ENCODE data around the gene SPATA33. TPM values are rescaled to one million over a fixed set of nuclear protein-coding genes. Genes with fewer than 3 reads are reported as not detected.
"Not testable (repeated sequence)": the region's sequence is repeated elsewhere in the genome, so short reads cannot be mapped to it uniquely, and the experiment has no call there.

Gene SPATA33
- total and polyA plus RNA-seq, 4 donors = 3.0 to 10.7 (median 7.5) TPM

DNA sequence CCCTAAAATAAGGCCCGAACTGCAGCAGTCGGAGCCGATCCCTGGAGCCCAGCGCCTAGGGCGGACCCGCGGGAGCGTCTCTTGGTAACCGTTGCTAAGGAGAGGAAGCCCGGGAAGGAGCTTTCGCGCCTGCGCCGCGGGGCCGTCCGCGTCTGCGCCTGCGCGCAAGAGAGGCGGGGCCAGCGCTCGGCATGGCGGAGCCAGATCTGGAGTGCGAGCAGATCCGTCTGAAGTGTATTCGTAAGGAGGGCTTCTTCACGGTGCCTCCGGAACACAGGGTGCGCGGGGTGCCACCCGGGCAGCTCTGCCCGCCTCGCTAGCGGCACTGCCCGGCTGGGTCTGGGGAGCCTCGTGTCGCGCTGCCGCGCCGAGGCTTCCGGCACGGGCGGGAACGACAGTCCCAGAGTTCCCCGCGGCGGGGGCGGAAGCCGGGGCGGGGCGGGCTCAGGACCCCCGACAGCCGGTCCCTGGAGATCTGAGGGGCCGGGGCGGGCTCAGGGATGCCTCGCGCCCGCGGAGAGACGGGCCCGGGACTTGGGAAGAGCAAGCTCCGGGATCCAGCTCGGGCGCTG lies 29.0 kb downstream of the SPATA33 start, which contains the start of gene CDK10:
Gene CDK10 (plus strand): TSS at position 170 of the 572 bp plus-strand sequence. CDS start 22 bp downstream, at position 192.
- DNase-seq (peak; percentile 91 to 96), ATAC-seq (ENCODE audit: low FRiP score) (peak; percentile 96)
- H3K9me3 ChIP-seq (ENCODE audit: control insufficient read depth, low read length) = no peaks in the 10 kb centered on the region
- no peaks in the 10 kb centered on the region for H3K4me1 ChIP-seq (ENCODE audit: control insufficient read depth in 1 of 2, insufficient read depth in 2 of 2, low read length in 2 of 2)
- no peaks in the 10 kb centered on the region for H3K27me3 ChIP-seq (ENCODE audit: control insufficient read depth in 1 of 2, insufficient read depth in 2 of 2, low read length in 1 of 2)
- H3K27ac ChIP-seq (ENCODE audit: low read depth in 1 of 2, low read length in 2 of 2) = peak within 1 kb of the TSS in 1 of 2 donors; percentile 68
- WGBS, 2 donors = 0 to 1% methylated on average over 54 to 67 of the region's 67 CpGs
- no peaks in the 10 kb centered on the region for H3K36me3 ChIP-seq (ENCODE audit: control insufficient read depth in 1 of 2, insufficient read depth in 2 of 2, low read length in 1 of 2)
- peak within 1 kb of the TSS; percentile 86 to 93 for H3K4me3 ChIP-seq (ENCODE audit: low read length in 2 of 2)
- intact Hi-C loops (cut with DNase I) = loop anchor here in 1 of 2 donors (1.0 kb wide), 1 partner anchor 28 kb away; no protein-coding TSS in a partner anchor

DNA sequence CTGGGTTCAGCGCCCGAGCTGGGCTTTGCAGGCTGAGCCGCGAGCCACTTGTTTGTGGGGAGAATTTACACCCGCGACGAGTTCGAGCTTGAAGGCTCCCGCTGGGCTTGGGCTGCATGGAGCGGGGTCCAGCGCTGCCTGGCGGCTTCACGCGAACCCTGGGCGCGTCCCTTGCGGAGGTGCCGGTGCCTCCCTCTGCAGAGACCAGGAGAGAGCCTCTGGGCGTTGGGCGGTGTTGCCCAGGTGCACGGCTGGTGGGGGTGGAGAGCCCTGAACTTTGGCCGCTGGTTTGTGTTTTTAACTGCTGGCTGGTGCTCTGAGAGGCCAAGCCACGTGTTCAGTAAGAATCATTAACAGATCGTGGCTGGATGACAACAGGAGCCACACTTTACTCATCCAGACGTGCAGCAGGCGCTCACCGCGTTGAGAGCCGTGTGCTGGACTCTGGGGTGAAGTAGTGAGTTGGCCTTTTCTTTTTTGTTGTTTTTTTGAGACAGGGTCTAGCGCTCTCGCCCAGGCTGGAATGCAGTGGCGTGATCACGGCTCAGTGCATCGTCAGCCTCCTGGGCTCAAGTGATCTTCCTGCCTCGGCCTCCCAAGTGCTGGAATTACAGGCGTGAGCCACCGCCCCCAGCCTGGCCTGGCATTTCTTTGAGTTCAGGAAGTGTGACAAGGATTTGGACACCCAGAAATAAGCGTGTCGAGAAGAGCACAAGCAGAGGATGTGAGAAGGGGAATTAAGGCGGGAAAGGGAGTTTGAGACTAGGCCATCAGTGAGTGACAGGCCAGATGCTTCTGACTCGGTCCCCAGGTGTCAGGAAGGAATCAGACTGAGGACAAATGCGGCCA lies 29.7 kb downstream of the SPATA33 start:
- Histone ChIP-seq H3K27ac (ENCODE audit: low read depth in 1 of 2, low read length in 2 of 2) (no peak overlapping the region), H3K36me3 (ENCODE audit: control insufficient read depth in 1 of 2, insufficient read depth in 2 of 2, low read length in 1 of 2) (no peaks in the 10 kb centered on the region), H3K27me3 (ENCODE audit: control insufficient read depth in 1 of 2, insufficient read depth in 2 of 2, low read length in 1 of 2) (no peaks in the 10 kb centered on the region), H3K4me1 (ENCODE audit: control insufficient read depth in 1 of 2, insufficient read depth in 2 of 2, low read length in 2 of 2) (no peaks in the 10 kb centered on the region), H3K9me3 (ENCODE audit: control insufficient read depth, low read length) (no peaks in the 10 kb centered on the region), H3K4me3 (ENCODE audit: low read length in 2 of 2) (peak overlapping the region; percentile 86 to 93)
- DNase-seq (peak in 1 of 2 donors; percentile 26), ATAC-seq (ENCODE audit: low FRiP score) (peak; percentile 47)
- intact Hi-C loops (cut with DNase I) = no loop called here
- 12% methylated on average over 42 of the region's 42 CpGs for WGBS, 2 donors

DNA sequence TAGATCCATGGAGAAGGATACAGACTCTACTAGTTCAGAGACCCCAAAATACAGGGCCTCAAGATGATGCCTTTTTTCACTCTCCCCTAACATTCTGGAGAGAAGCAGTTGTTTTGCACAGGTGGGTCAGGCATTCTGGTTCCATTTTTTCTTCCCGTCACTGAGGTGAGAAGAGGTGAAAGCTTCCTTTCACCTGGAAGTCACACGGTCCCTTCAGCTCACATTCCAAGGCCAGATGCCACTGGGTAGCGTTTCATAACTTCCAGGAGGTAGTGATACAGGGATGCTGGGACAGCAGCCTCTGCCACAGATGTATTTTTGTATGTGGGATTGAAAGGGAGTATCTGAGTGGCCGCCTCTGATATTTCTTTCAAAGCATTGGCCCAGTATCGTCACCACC lies 30.8 kb downstream of the SPATA33 start:
- WGBS, 2 donors = 94 to 95% methylated on average over 5 of the region's 5 CpGs
- Histone ChIP-seq H3K27ac (ENCODE audit: low read depth in 1 of 2, low read length in 2 of 2) (no peak overlapping the region), H3K9me3 (ENCODE audit: control insufficient read depth, low read length) (no peaks in the 10 kb centered on the region), H3K4me1 (ENCODE audit: control insufficient read depth in 1 of 2, insufficient read depth in 2 of 2, low read length in 2 of 2) (no peaks in the 10 kb centered on the region), H3K4me3 (ENCODE audit: low read length in 2 of 2) (no peak overlapping the region), H3K36me3 (ENCODE audit: control insufficient read depth in 1 of 2, insufficient read depth in 2 of 2, low read length in 1 of 2) (no peaks in the 10 kb centered on the region), H3K27me3 (ENCODE audit: control insufficient read depth in 1 of 2, insufficient read depth in 2 of 2, low read length in 1 of 2) (no peaks in the 10 kb centered on the region)
- ATAC-seq (ENCODE audit: low FRiP score) = no peak
- no peak for DNase-seq
- intact Hi-C loops (cut with DNase I) = no loop called here

DNA sequence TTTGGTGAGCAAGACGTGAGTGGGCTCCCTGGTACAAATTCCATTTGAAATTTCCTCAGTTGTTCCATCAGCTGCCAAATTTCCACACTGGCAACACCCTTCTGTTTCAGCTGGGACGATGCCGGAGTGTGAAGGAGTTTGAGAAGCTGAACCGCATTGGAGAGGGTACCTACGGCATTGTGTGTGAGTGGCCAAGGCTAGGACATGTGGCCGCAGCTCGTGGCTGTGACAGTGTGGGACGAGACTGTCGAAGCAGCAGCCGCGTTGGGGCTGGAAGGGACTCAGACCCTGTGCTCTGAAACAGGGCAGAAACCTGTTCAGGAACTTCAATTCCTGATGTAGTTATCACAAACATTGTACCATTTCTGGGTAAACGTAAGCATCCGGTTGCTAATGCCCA lies 31.5 kb downstream of the SPATA33 start:
- no peak for DNase-seq
- Histone ChIP-seq H3K4me1 (ENCODE audit: control insufficient read depth in 1 of 2, insufficient read depth in 2 of 2, low read length in 2 of 2) (no peaks in the 10 kb centered on the region), H3K27ac (ENCODE audit: low read depth in 1 of 2, low read length in 2 of 2) (no peak overlapping the region), H3K27me3 (ENCODE audit: control insufficient read depth in 1 of 2, insufficient read depth in 2 of 2, low read length in 1 of 2) (no peaks in the 10 kb centered on the region), H3K4me3 (ENCODE audit: low read length in 2 of 2) (no peak overlapping the region), H3K36me3 (ENCODE audit: control insufficient read depth in 1 of 2, insufficient read depth in 2 of 2, low read length in 1 of 2) (no peaks in the 10 kb centered on the region), H3K9me3 (ENCODE audit: control insufficient read depth, low read length) (no peaks in the 10 kb centered on the region)
- intact Hi-C loops (cut with DNase I) = no loop called here
- no peak for ATAC-seq (ENCODE audit: low FRiP score)
- WGBS, 2 donors = 91 to 94% methylated on average over 13 of the region's 13 CpGs

DNA sequence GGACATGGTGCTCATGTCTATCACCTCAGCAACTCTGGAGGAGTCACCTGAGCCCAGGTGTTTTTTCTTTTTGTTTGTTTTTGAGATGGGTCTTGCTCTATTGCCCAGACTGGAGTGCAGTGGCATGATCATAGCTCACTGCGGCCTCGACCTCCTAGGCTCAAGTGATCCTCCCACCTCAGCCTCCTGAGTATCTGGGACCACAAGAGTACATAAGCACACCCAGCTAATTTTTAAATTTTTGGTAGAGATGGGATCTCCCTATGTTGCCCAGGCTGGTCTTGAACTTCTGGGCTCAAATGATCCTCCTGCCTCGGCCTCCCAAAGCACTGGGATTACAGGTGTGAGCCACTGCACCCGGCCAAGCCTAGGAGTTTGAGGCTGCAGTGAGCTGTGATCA lies 32.0 kb downstream of the SPATA33 start:
- ATAC-seq (ENCODE audit: low FRiP score); H3K27me3 ChIP-seq (ENCODE audit: control insufficient read depth in 1 of 2, insufficient read depth in 2 of 2, low read length in 1 of 2); H3K4me1 ChIP-seq (ENCODE audit: control insufficient read depth in 1 of 2, insufficient read depth in 2 of 2, low read length in 2 of 2); H3K9me3 ChIP-seq (ENCODE audit: control insufficient read depth, low read length); H3K4me3 ChIP-seq (ENCODE audit: low read length in 2 of 2); H3K36me3 ChIP-seq (ENCODE audit: control insufficient read depth in 1 of 2, insufficient read depth in 2 of 2, low read length in 1 of 2); DNase-seq; H3K27ac ChIP-seq (ENCODE audit: low read depth in 1 of 2, low read length in 2 of 2); intact Hi-C loops (cut with DNase I): not testable (repeated sequence)
- 84 to 97% methylated on average over 4 of the region's 4 CpGs for WGBS, 2 donors

DNA sequence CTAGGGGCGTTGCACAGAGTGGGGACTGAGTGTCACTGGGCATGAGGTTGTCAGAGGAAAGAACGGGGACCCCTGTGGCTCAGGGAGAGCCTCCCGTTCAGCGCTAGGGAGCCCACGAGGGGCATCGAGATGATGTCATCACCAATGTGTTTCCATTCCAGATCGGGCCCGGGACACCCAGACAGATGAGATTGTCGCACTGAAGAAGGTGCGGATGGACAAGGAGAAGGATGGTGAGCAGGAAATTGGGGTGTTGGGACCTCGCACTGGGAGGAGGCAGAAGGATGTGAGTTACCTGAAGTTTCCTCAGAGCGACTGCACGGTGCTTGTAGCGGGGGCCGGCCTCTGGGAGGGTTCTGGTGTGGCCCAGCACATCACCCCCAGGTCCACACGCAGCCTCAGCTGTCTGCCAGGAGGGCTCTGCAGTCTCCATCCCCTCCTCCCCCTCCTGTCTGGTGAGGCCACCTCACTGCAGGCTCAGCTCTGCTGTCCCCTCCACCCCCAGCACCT lies 32.8 kb downstream of the SPATA33 start:
- Histone ChIP-seq H3K27ac (ENCODE audit: low read depth in 1 of 2, low read length in 2 of 2) (no peak overlapping the region), H3K4me3 (ENCODE audit: low read length in 2 of 2) (no peak overlapping the region), H3K36me3 (ENCODE audit: control insufficient read depth in 1 of 2, insufficient read depth in 2 of 2, low read length in 1 of 2) (no peaks in the 10 kb centered on the region), H3K9me3 (ENCODE audit: control insufficient read depth, low read length) (no peaks in the 10 kb centered on the region), H3K4me1 (ENCODE audit: control insufficient read depth in 1 of 2, insufficient read depth in 2 of 2, low read length in 2 of 2) (no peaks in the 10 kb centered on the region), H3K27me3 (ENCODE audit: control insufficient read depth in 1 of 2, insufficient read depth in 2 of 2, low read length in 1 of 2) (peaks cover 0 to under 1% of the 10 kb centered on the region in 2 donors)
- intact Hi-C loops (cut with DNase I) = no loop called here
- ATAC-seq (ENCODE audit: low FRiP score) = no peak
- 89 to 93% methylated on average over 16 of the region's 16 CpGs for WGBS, 2 donors
- no peak for DNase-seq

DNA sequence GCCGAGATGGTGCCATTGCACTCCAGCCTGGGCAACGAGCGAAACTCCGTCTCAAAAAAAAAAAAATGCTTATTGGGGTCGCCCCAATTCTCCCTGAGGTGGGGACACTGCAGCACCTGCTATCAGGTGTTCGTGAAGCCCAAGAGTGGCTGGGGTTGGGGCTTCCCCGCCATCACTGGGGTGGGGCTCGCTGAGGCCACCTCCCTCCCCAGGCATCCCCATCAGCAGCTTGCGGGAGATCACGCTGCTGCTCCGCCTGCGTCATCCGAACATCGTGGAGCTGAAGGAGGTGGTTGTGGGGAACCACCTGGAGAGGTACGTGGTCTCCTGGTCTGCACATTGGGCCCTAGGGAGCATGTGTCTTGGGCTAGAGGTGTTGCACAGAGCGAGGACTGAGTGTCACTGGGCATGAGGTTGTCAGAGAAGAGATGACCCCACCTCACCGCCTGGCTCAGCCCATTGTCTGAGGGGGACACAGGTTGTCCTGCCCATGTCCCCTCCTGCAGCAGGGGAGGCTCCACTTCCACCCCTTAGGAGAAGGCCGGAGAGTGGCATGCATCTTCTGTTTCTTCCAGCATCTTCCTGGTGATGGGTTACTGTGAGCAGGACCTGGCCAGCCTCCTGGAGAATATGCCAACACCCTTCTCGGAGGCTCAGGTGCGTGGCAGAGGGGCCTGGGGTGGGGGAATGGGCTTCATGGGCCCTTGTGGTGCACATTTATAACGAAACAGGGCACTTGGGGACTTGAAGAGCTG lies 33.8 kb downstream of the SPATA33 start:
- H3K9me3 ChIP-seq (ENCODE audit: control insufficient read depth, low read length) = no peaks in the 10 kb centered on the region
- no peak overlapping the region for H3K4me3 ChIP-seq (ENCODE audit: low read length in 2 of 2)
- no peak overlapping the region for H3K27ac ChIP-seq (ENCODE audit: low read depth in 1 of 2, low read length in 2 of 2)
- ATAC-seq (ENCODE audit: low FRiP score) = no peak
- intact Hi-C loops (cut with DNase I) = no loop called here
- DNase-seq = no peak
- no peaks in the 10 kb centered on the region for H3K36me3 ChIP-seq (ENCODE audit: control insufficient read depth in 1 of 2, insufficient read depth in 2 of 2, low read length in 1 of 2)
- no peaks in the 10 kb centered on the region for H3K4me1 ChIP-seq (ENCODE audit: control insufficient read depth in 1 of 2, insufficient read depth in 2 of 2, low read length in 2 of 2)
- WGBS, 2 donors = 96 to 97% methylated on average over 21 of the region's 21 CpGs
- peaks cover 0 to 3% of the 10 kb centered on the region in 2 donors for H3K27me3 ChIP-seq (ENCODE audit: control insufficient read depth in 1 of 2, insufficient read depth in 2 of 2, low read length in 1 of 2)

DNA sequence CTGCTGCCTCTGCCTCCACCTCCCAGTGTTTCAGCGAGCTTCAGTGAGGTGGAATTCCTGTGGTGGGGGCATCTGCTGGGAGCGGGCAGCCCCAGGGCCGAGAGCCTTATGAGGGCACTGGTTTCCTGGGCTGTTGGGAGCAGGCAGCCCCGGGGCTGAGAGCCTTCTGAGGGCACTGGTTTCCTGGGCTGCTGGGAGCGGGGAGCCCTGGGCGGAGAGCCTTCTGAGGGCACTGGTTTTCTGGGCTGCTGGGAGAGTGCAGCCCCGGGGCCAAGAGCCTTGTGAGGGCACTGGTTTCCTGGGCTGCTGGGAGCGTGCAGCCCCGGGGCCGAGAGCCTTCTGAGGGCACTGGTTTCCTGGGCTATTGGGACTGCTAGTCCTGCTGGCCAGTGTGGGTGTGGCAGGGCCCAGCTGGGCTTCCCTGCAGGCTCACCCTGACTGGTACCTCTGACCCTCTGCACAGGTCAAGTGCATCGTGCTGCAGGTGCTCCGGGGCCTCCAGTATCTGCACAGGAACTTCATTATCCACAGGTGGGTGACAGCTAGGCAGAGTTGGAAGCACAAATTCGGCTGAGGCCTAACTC lies 34.4 kb downstream of the SPATA33 start:
- Histone ChIP-seq H3K9me3 (ENCODE audit: control insufficient read depth, low read length) (no peaks in the 10 kb centered on the region), H3K27me3 (ENCODE audit: control insufficient read depth in 1 of 2, insufficient read depth in 2 of 2, low read length in 1 of 2) (peaks cover 0 to 3% of the 10 kb centered on the region in 2 donors), H3K4me3 (ENCODE audit: low read length in 2 of 2) (no peak overlapping the region), H3K36me3 (ENCODE audit: control insufficient read depth in 1 of 2, insufficient read depth in 2 of 2, low read length in 1 of 2) (no peaks in the 10 kb centered on the region), H3K4me1 (ENCODE audit: control insufficient read depth in 1 of 2, insufficient read depth in 2 of 2, low read length in 2 of 2) (no peaks in the 10 kb centered on the region), H3K27ac (ENCODE audit: low read depth in 1 of 2, low read length in 2 of 2) (no peak overlapping the region)
- intact Hi-C loops (cut with DNase I) = no loop called here
- DNase-seq (no peak), ATAC-seq (ENCODE audit: low FRiP score) (no peak)
- 93 to 94% methylated on average over 13 of the region's 13 CpGs for WGBS, 2 donors
